Gastrocnemius medialis (tissue), 4 donors: ENCODE results near the gene TUFM.

Experiments used
- POLR2A ChIP-seq, 2 donors: fragments of 450-650 bp; IDR thresholded peaks; one replicate each; pipeline ENCODE4 v1.6.1; 2017; ENCODE audit warnings: antibody characterized with exemption in 2 of 2, mild to moderate bottlenecking in 2 of 2, moderate library complexity in 2 of 2
- TF ChIP-seq, protein P1 (sequence below), 5 experiments: fragments of 450-650 bp in 3 of 5; fragments of 200-600 bp in 2 of 5; sonication (generic) in 2 of 5; IDR thresholded peaks in 4 of 5; conservative IDR thresholded peaks in 1 of 5; 1 replicate in 4 of 5; 2 replicates in 1 of 5; pipeline ENCODE4 v1.5.1; 2016 to 2019; ENCODE audit warnings: antibody characterized with exemption in 5 of 5, mild to moderate bottlenecking in 3 of 5, moderate library complexity in 3 of 5

DNA sequence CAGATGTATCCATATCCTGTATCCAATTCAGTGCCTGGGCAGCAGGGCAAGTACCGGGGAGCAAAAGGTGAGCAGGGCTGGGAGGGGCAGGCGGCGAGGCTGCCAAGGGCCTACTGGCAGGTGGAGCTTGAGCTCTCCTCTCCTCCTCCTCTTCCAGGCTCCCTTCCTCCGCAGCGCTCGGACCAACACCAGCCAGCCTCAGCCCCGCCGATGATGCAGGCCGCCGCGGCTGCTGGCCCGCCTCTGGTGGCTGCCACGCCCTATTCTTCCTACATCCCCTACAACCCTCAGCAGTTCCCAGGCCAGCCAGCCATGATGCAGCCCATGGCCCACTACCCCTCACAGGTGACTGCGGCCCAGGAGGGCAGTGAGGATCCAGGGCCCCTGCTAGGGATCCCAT is 11.8 kb downstream of the TUFM start:
- TF ChIP-seq POLR2A (IDR thresholded peaks at IDR 0.05), result no peak
- TF ChIP-seq, protein P1, sequence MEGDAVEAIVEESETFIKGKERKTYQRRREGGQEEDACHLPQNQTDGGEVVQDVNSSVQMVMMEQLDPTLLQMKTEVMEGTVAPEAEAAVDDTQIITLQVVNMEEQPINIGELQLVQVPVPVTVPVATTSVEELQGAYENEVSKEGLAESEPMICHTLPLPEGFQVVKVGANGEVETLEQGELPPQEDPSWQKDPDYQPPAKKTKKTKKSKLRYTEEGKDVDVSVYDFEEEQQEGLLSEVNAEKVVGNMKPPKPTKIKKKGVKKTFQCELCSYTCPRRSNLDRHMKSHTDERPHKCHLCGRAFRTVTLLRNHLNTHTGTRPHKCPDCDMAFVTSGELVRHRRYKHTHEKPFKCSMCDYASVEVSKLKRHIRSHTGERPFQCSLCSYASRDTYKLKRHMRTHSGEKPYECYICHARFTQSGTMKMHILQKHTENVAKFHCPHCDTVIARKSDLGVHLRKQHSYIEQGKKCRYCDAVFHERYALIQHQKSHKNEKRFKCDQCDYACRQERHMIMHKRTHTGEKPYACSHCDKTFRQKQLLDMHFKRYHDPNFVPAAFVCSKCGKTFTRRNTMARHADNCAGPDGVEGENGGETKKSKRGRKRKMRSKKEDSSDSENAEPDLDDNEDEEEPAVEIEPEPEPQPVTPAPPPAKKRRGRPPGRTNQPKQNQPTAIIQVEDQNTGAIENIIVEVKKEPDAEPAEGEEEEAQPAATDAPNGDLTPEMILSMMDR (IDR thresholded peaks at IDR 0.05 in 4 of 5, conservative IDR thresholded peaks at IDR 0.05 in 1 of 5), result no peak
